ENCODE measurements around the gene ADRM1. TPM values are rescaled to one million over a fixed set of nuclear protein-coding genes. Genes with fewer than 3 reads are reported as not detected.

ADRM1 gene
- total and polyA plus RNA-seq, 2 experiments from 2014 or later: 206 to 243 TPM

DNA sequence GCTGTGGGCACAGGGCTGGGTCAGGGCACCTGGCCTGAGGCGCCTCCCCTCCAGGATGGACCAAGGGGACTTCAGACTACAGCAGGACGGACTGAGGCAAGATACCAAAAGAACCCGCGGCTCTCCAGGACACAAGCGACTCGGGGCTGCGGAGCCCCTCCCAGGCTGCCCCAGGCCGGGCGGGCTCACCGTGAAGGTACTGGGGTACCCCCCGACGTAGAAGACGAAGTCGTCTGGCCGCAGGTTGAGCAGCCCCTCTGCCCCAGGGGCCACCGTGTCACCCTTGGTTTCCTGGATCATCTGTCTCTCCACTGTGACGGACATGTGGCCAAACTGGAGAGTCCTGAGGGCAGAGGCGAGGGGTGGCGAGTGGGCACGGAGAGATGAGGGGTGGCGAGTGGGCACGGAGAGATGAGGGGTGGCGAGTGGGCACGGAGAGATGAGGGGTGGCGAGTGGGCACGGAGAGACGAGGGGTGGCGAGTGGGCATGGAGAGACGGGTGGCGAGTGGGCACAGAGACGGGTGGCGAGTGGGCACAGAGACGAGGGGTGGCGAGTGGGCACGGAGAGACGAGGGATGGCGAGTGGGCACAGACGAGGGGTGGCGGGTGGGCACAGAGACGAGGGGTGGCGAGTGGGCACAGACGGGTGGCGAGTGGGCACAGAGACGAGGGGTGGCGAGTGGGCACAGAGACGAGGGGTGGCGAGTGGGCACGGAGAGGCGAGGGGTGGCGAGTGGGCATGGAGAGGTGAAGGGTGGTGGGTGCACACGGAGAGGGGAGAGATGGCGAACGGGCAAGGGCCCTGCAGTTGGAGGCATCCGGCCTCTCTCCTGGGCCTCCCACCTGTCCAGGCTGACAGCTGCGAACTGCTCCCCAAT lies 10.9 kb downstream of the ADRM1 start:
- Histone ChIP-seq H2AFZ (no peak overlapping the region), H3K27ac (ENCODE audit: low read depth) (no peak overlapping the region), H3F3A (replicated peaks; ENCODE audit: low read depth) (peaks cover 36% of the 10 kb centered on the region), H3K4me3 (no peak overlapping the region), H3K4me1 (ENCODE audit: insufficient read depth) (no peaks in the 10 kb centered on the region), H3K27me3 (ENCODE audit: insufficient read depth) (no peaks in the 10 kb centered on the region), H3K4me2 (no peak overlapping the region), H3K9me2 (ENCODE audit: insufficient read depth) (no peaks in the 10 kb centered on the region), H4K20me1 (replicated peaks; ENCODE audit: insufficient read depth) (no peaks in the 10 kb centered on the region), H3K79me2 (replicated peaks; ENCODE audit: insufficient read depth) (no peaks in the 10 kb centered on the region), H3K36me3 (ENCODE audit: insufficient read depth) (peaks cover 26% of the 10 kb centered on the region)
- Mint-ChIP-seq H3K4me1 (no peaks in the 10 kb centered on the region; the same call in 2 of the 3 replicates), H3K9me3 (peaks cover 11% of the 10 kb centered on the region; the same call in 2 of the 3 replicates), H3K27me3 (ENCODE audit: insufficient read depth, low read depth, poor library complexity) (peaks cover 30% of the 10 kb centered on the region), H3K27ac (no peak overlapping the region), H3K4me3 (no peak overlapping the region), H3K36me3 (ENCODE audit: low read depth) (peaks cover 47% of the 10 kb centered on the region)
- TF ChIP-seq ZNF114 (CRISPR knock-in tag; IDR thresholded peaks at IDR 0.05): no peak
- TF ChIP-seq NANOG (IDR thresholded peaks at IDR 0.05; ENCODE audit: borderline replicate concordance): no peak
- no peak for TF ChIP-seq JUNB (IDR thresholded peaks at IDR 0.05; ENCODE audit: unreplicated experiment)
- TF ChIP-seq EZH2 (IDR thresholded peaks at IDR 0.05; ENCODE audit: low read depth, unreplicated experiment): no peak
- no peak for TF ChIP-seq EZH2phosphoT487 (IDR thresholded peaks at IDR 0.05; ENCODE audit: unreplicated experiment)
- TF ChIP-seq CREB1 (CRISPR knock-in tag; IDR thresholded peaks at IDR 0.05; ENCODE audit: low read depth): no peak
- TF ChIP-seq POLR2AphosphoS5 (IDR thresholded peaks at IDR 0.05; ENCODE audit: low read depth): no peak
- TF ChIP-seq ZNF331 (CRISPR knock-in tag; IDR thresholded peaks at IDR 0.05; ENCODE audit: low read depth): no peak
- TF ChIP-seq, protein P1, sequence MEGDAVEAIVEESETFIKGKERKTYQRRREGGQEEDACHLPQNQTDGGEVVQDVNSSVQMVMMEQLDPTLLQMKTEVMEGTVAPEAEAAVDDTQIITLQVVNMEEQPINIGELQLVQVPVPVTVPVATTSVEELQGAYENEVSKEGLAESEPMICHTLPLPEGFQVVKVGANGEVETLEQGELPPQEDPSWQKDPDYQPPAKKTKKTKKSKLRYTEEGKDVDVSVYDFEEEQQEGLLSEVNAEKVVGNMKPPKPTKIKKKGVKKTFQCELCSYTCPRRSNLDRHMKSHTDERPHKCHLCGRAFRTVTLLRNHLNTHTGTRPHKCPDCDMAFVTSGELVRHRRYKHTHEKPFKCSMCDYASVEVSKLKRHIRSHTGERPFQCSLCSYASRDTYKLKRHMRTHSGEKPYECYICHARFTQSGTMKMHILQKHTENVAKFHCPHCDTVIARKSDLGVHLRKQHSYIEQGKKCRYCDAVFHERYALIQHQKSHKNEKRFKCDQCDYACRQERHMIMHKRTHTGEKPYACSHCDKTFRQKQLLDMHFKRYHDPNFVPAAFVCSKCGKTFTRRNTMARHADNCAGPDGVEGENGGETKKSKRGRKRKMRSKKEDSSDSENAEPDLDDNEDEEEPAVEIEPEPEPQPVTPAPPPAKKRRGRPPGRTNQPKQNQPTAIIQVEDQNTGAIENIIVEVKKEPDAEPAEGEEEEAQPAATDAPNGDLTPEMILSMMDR (conservative IDR thresholded peaks at IDR 0.05; ENCODE audit: low read depth in 2 of 2): no peak
- TF ChIP-seq STAT1 (IDR thresholded peaks at IDR 0.05; ENCODE audit: unreplicated experiment): no peak
- TF ChIP-seq, protein P2, sequence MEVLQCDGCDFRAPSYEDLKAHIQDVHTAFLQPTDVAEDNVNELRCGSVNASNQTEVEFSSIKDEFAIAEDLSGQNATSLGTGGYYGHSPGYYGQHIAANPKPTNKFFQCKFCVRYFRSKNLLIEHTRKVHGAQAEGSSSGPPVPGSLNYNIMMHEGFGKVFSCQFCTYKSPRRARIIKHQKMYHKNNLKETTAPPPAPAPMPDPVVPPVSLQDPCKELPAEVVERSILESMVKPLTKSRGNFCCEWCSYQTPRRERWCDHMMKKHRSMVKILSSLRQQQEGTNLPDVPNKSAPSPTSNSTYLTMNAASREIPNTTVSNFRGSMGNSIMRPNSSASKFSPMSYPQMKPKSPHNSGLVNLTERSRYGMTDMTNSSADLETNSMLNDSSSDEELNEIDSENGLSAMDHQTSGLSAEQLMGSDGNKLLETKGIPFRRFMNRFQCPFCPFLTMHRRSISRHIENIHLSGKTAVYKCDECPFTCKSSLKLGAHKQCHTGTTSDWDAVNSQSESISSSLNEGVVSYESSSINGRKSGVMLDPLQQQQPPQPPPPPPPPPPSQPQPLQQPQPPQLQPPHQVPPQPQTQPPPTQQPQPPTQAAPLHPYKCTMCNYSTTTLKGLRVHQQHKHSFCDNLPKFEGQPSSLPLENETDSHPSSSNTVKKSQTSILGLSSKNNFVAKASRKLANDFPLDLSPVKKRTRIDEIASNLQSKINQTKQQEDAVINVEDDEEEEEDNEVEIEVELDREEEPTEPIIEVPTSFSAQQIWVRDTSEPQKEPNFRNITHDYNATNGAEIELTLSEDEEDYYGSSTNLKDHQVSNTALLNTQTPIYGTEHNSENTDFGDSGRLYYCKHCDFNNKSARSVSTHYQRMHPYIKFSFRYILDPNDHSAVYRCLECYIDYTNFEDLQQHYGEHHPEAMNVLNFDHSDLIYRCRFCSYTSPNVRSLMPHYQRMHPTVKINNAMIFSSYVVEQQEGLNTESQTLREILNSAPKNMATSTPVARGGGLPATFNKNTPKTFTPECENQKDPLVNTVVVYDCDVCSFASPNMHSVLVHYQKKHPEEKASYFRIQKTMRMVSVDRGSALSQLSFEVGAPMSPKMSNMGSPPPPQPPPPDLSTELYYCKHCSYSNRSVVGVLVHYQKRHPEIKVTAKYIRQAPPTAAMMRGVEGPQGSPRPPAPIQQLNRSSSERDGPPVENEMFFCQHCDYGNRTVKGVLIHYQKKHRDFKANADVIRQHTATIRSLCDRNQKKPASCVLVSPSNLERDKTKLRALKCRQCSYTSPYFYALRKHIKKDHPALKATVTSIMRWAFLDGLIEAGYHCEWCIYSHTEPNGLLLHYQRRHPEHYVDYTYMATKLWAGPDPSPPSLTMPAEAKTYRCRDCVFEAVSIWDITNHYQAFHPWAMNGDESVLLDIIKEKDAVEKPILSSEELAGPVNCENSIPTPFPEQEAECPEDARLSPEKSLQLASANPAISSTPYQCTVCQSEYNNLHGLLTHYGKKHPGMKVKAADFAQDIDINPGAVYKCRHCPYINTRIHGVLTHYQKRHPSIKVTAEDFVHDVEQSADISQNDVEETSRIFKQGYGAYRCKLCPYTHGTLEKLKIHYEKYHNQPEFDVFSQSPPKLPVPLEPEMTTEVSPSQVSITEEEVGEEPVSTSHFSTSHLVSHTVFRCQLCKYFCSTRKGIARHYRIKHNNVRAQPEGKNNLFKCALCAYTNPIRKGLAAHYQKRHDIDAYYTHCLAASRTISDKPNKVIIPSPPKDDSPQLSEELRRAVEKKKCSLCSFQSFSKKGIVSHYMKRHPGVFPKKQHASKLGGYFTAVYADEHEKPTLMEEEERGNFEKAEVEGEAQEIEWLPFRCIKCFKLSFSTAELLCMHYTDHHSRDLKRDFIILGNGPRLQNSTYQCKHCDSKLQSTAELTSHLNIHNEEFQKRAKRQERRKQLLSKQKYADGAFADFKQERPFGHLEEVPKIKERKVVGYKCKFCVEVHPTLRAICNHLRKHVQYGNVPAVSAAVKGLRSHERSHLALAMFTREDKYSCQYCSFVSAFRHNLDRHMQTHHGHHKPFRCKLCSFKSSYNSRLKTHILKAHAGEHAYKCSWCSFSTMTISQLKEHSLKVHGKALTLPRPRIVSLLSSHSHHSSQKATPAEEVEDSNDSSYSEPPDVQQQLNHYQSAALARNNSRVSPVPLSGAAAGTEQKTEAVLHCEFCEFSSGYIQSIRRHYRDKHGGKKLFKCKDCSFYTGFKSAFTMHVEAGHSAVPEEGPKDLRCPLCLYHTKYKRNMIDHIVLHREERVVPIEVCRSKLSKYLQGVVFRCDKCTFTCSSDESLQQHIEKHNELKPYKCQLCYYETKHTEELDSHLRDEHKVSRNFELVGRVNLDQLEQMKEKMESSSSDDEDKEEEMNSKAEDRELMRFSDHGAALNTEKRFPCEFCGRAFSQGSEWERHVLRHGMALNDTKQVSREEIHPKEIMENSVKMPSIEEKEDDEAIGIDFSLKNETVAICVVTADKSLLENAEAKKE (CRISPR knock-in tag; IDR thresholded peaks at IDR 0.05): no peak
- TF ChIP-seq, protein P3, sequence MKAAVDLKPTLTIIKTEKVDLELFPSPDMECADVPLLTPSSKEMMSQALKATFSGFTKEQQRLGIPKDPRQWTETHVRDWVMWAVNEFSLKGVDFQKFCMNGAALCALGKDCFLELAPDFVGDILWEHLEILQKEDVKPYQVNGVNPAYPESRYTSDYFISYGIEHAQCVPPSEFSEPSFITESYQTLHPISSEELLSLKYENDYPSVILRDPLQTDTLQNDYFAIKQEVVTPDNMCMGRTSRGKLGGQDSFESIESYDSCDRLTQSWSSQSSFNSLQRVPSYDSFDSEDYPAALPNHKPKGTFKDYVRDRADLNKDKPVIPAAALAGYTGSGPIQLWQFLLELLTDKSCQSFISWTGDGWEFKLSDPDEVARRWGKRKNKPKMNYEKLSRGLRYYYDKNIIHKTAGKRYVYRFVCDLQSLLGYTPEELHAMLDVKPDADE (IDR thresholded peaks at IDR 0.05): no peak
- TF ChIP-seq, protein P4, sequence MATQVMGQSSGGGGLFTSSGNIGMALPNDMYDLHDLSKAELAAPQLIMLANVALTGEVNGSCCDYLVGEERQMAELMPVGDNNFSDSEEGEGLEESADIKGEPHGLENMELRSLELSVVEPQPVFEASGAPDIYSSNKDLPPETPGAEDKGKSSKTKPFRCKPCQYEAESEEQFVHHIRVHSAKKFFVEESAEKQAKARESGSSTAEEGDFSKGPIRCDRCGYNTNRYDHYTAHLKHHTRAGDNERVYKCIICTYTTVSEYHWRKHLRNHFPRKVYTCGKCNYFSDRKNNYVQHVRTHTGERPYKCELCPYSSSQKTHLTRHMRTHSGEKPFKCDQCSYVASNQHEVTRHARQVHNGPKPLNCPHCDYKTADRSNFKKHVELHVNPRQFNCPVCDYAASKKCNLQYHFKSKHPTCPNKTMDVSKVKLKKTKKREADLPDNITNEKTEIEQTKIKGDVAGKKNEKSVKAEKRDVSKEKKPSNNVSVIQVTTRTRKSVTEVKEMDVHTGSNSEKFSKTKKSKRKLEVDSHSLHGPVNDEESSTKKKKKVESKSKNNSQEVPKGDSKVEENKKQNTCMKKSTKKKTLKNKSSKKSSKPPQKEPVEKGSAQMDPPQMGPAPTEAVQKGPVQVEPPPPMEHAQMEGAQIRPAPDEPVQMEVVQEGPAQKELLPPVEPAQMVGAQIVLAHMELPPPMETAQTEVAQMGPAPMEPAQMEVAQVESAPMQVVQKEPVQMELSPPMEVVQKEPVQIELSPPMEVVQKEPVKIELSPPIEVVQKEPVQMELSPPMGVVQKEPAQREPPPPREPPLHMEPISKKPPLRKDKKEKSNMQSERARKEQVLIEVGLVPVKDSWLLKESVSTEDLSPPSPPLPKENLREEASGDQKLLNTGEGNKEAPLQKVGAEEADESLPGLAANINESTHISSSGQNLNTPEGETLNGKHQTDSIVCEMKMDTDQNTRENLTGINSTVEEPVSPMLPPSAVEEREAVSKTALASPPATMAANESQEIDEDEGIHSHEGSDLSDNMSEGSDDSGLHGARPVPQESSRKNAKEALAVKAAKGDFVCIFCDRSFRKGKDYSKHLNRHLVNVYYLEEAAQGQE (IDR thresholded peaks at IDR 0.05; ENCODE audit: unreplicated experiment): no peak
- DNase-seq (ENCODE audit: low spot score) (no peak), ATAC-seq (no peak)

Measured in GM23338 (cell line).